Transverse colon (tissue), 4 donors: ENCODE measurements around the gene ABCD1. TPM values are rescaled to one million over a fixed set of nuclear protein-coding genes. Genes with fewer than 3 reads are reported as not detected.

ENCODE experiments used
- DNase-seq: peaks from one replicate; pipeline ENCODE4 v3.0.0-alpha.2; 2019
- H3K27ac ChIP-seq, 4 donors: fragments of 200-600 bp; sonication (generic); 2 replicates each; pipeline ENCODE4 v1.5.1; 2016 to 2018; ENCODE audit warnings: inconsistent platforms in 4 of 4
- H3K27me3 ChIP-seq: fragments of 200-600 bp; sonication (generic); 2 replicates; pipeline ENCODE4 v1.5.1; 2017; ENCODE audit warnings: inconsistent platforms
- H3K36me3 ChIP-seq, 4 donors: fragments of 200-600 bp; sonication (generic); 2 replicates each; pipeline ENCODE4 v1.5.1; 2017 to 2019; ENCODE audit warnings: inconsistent platforms in 4 of 4
- H3K4me1 ChIP-seq, 4 donors: fragments of 200-600 bp; sonication (generic); 2 replicates each; pipeline ENCODE4 v1.5.1; 2017 to 2020; ENCODE audit warnings: inconsistent platforms in 4 of 4
- H3K4me3 ChIP-seq, 4 donors: fragments of 200-600 bp; sonication (generic); 1 replicate in 1 of 4; 2 replicates in 3 of 4; pipeline versions ENCODE4 v1.5.1 to v1.6.1; 2017 to 2019; ENCODE audit warnings: inconsistent platforms in 4 of 4
- H3K9me3 ChIP-seq, 2 donors: fragments of 200-600 bp; sonication (generic); 2 replicates each; pipeline ENCODE4 v1.5.1; 2017 to 2019; ENCODE audit warnings: inconsistent platforms in 2 of 2
- CTCF ChIP-seq, 5 experiments: fragments of 200-600 bp in 3 of 5; fragments of 450-650 bp in 2 of 5; sonication (generic) in 3 of 5; IDR thresholded peaks; 1 replicate in 2 of 5; 2 replicates in 3 of 5; pipeline ENCODE4 v1.5.1; 2016 to 2017; ENCODE audit warnings: antibody characterized with exemption in 5 of 5, inconsistent platforms in 3 of 5, mild to moderate bottlenecking in 2 of 5, moderate library complexity in 1 of 5
- EP300 ChIP-seq: sonication (generic); formaldehyde crosslinking; IDR thresholded peaks from one replicate; pipeline ENCODE4 v1.6.1; 2017; ENCODE audit warnings: antibody characterized with exemption, low read depth
- POLR2A ChIP-seq: fragments of 450-650 bp; IDR thresholded peaks from one replicate; pipeline ENCODE4 v1.6.1; 2016; ENCODE audit warnings: antibody characterized with exemption, mild to moderate bottlenecking, moderate library complexity
- POLR2AphosphoS5 ChIP-seq, 3 donors: sonication (generic); formaldehyde crosslinking; IDR thresholded peaks; one replicate each; pipeline ENCODE4 v1.6.1; 2016; ENCODE audit warnings: antibody characterized with exemption in 3 of 3
- WGBS, 2 donors: methylation state at CpG; one replicate each; pipeline ENCODE4 v1.1.5; 2018; ENCODE audit warnings: low coverage in 1 of 2; 5-methylcytosine and 5-hydroxymethylcytosine counted together
- in situ Hi-C, 4 donors: fragments of 200-750 bp; cut with MboI; loops; one replicate each; pipeline versions ENCODE4 v1.15.0 to v1.15.1; 2017; ENCODE audit warnings: low sequenced_read_pairs in 3 of 4, low pct_ligation_motif_present in 1 of 4, low pct_unique_long_range_greater_than_20kb in 1 of 4
- intact Hi-C: fragments of 100-400 bp; cut with DNase I; formaldehyde crosslinking; loops from one replicate; pipeline ENCODE4 v1.15.1; 2023; ENCODE audit warnings: low total_unique reads
- total RNA-seq, 4 donors: library from RNA; depleted of rRNA; stranded (reverse); fragments of >200 nt; gene quantifications; one replicate each; pipeline ENCODE4 v1.1.0, GENCODE V29; 2016

ABCD1 gene
- total RNA-seq, 4 donors from 2014 or later, result 7.0 to 50.5 (median 18.1) TPM

- 75% methylated on average over 6 of the region's 6 CpGs; no CpG with 5 or more reads in 1 of the 2 donors for WGBS, 2 donors
- H3K4me1 ChIP-seq, result peaks cover 6 to 52% (median 31%) of the 10 kb centered on the region in 4 donors
- no peak overlapping the region for H3K4me3 ChIP-seq
- intact Hi-C loops (no loop called here), in situ Hi-C loops (no loop called here)
- H3K9me3 ChIP-seq, result no peaks in the 10 kb centered on the region
- peak overlapping the region; percentile 86 to 88 (median 87) for H3K27ac ChIP-seq
- TF ChIP-seq POLR2AphosphoS5 (IDR thresholded peaks at IDR 0.05) (no peak), POLR2A (no peak), EP300 (no peak), CTCF (IDR thresholded peaks at IDR 0.05) (no peak)
- H3K36me3 ChIP-seq, result no peaks in the 10 kb centered on the region
- DNase-seq, result no peak
- H3K27me3 ChIP-seq, result no peaks in the 10 kb centered on the region
Observed at GRCh38 chrX:153700967-153701366, 23.7 kb upstream of the ABCD1 start.

GRCh38 chrX:153701706-153702105 is 22.9 kb upstream of the ABCD1 start:
- in situ Hi-C loops (no loop called here), intact Hi-C loops (no loop called here)
- Histone ChIP-seq H3K27ac (peak overlapping the region; percentile 72 to 88 (median 87)), H3K9me3 (no peaks in the 10 kb centered on the region), H3K27me3 (no peaks in the 10 kb centered on the region), H3K36me3 (no peaks in the 10 kb centered on the region), H3K4me1 (peaks cover 6 to 52% (median 31%) of the 10 kb centered on the region in 4 donors), H3K4me3 (no peak overlapping the region)
- 86% methylated on average over 12 of the region's 12 CpGs; no CpG with 5 or more reads in 1 of the 2 donors for WGBS, 2 donors
- no peak for DNase-seq
- TF ChIP-seq POLR2A (no peak), POLR2AphosphoS5 (IDR thresholded peaks at IDR 0.05) (no peak), CTCF (IDR thresholded peaks at IDR 0.05) (no peak), EP300 (no peak)

- WGBS, 2 donors, result 74% methylated on average over 22 of the region's 23 CpGs; no CpG with 5 or more reads in 1 of the 2 donors
- Histone ChIP-seq H3K4me3 (no peak overlapping the region), H3K4me1 (peaks cover 6 to 52% (median 31%) of the 10 kb centered on the region in 4 donors), H3K9me3 (no peaks in the 10 kb centered on the region), H3K27ac (peak overlapping the region; percentile 64 to 87 (median 80)), H3K27me3 (no peaks in the 10 kb centered on the region), H3K36me3 (no peaks in the 10 kb centered on the region)
- TF ChIP-seq EP300 (no peak), POLR2A (no peak), POLR2AphosphoS5 (IDR thresholded peaks at IDR 0.05) (no peak), CTCF (IDR thresholded peaks at IDR 0.05) (no peak)
- intact Hi-C loops, result no loop called here
- DNase-seq, result no peak
- in situ Hi-C loops, result no loop called here
Observed at GRCh38 chrX:153702336-153703035, 22.2 kb upstream of the ABCD1 start.

GRCh38 chrX:153703036-153703370 is 21.7 kb upstream of the ABCD1 start:
- TF ChIP-seq POLR2A (no peak), CTCF (IDR thresholded peaks at IDR 0.05) (no peak), POLR2AphosphoS5 (IDR thresholded peaks at IDR 0.05) (no peak), EP300 (no peak)
- H3K27me3 ChIP-seq, result no peaks in the 10 kb centered on the region
- intact Hi-C loops, result no loop called here
- WGBS, 2 donors, result 59% methylated on average over 14 of the region's 16 CpGs; no CpG with 5 or more reads in 1 of the 2 donors
- no peaks in the 10 kb centered on the region for H3K36me3 ChIP-seq
- no peak overlapping the region for H3K4me3 ChIP-seq
- DNase-seq, result peak; percentile 73
- in situ Hi-C loops, result no loop called here
- peaks cover 6 to 52% (median 31%) of the 10 kb centered on the region in 4 donors for H3K4me1 ChIP-seq
- H3K9me3 ChIP-seq, result no peaks in the 10 kb centered on the region
- H3K27ac ChIP-seq, result peak overlapping the region; percentile 64 to 87 (median 80)
